SK-N-SH (cell line): ENCODE data around the gene CNPY2. TPM values are rescaled to one million over a fixed set of nuclear protein-coding genes. Genes with fewer than 3 reads are reported as not detected.

ENCODE experiments used
- CTCF ChIA-PET: fragments of 300-600, 350-600 bp; formaldehyde crosslinking; extraction: SDS; loops from one replicate; lab custom pipeline; 2021; lab: Yijun Ruan, JAX
- POLR2A ChIA-PET: fragments of 350-600 bp; sonication (Branson Sonifier 250); formaldehyde crosslinking; extraction: SDS; loops from one replicate; lab custom pipeline; 2020; ENCODE audit warnings: antibody characterized with exemption, inconsistent platforms; lab: Yijun Ruan, JAX
- DNase-seq: peaks from one replicate; pipeline ENCODE4 v3.0.0; 2012
- H2AFZ ChIP-seq: fragments of 200-600 bp; sonication (generic); 2 replicates; pipeline ENCODE4 v1.8.1; 2016; ENCODE audit warnings: antibody characterized with exemption, mild to moderate bottlenecking, low read depth
- H3F3A ChIP-seq: fragments of 200-600 bp; sonication (generic); replicated peaks from 2 replicates; pipeline ENCODE3; 2016; ENCODE audit warnings: antibody characterized with exemption, mild to moderate bottlenecking; ENCODE audit not compliant: insufficient read depth
- H3K27ac ChIP-seq, 2 experiments: fragments of 200-500 bp in 1 of 2; fragments of 200-600 bp in 1 of 2; sonication (Bioruptor generic) in 1 of 2; sonication (generic), shearing (Covaris generic) in 1 of 2; 2 replicates each; pipeline versions ENCODE4 v1.5.1 to v1.6.1; 2014 to 2016; ENCODE audit warnings: low read depth in 2 of 2, inconsistent platforms in 1 of 2, low read length in 1 of 2, mild to moderate bottlenecking in 1 of 2, mixed read lengths in 1 of 2
- H3K27me3 ChIP-seq: fragments of 200-600 bp; sonication (generic), shearing (Covaris generic); 2 replicates; pipeline ENCODE4 v1.6.1; 2016; ENCODE audit warnings: mixed run types; ENCODE audit not compliant: insufficient read depth
- H3K36me3 ChIP-seq, 2 experiments: fragments of 200-500 bp in 1 of 2; fragments of 200-600 bp in 1 of 2; sonication (Bioruptor generic) in 1 of 2; sonication (generic) in 1 of 2; replicated peaks in 1 of 2; 2 replicates each; pipeline versions ENCODE3 to v1.5.1; 2014 to 2016; ENCODE audit warnings: low read length in 1 of 2, mild to moderate bottlenecking in 1 of 2; ENCODE audit not compliant: insufficient read depth in 2 of 2, control insufficient read depth in 1 of 2
- H3K4me1 ChIP-seq, 2 experiments: fragments of 200-500 bp in 1 of 2; fragments of 200-600 bp in 1 of 2; sonication (Bioruptor generic) in 1 of 2; sonication (generic), shearing (Covaris generic) in 1 of 2; 2 replicates each; pipeline versions ENCODE4 v1.5.1 to v1.6.1; 2014 to 2016; ENCODE audit warnings: low read depth in 1 of 2, low read length in 1 of 2, mixed run types in 1 of 2; ENCODE audit not compliant: insufficient read depth in 2 of 2, control insufficient read depth in 1 of 2
- H3K4me2 ChIP-seq: fragments of 200-600 bp; sonication (generic), shearing (Covaris generic); 2 replicates; pipeline ENCODE4 v1.6.1; 2017; ENCODE audit warnings: mixed run types
- H3K4me3 ChIP-seq, 2 experiments: fragments of 200-500 bp in 1 of 2; fragments of 200-600 bp in 1 of 2; sonication (Bioruptor generic) in 1 of 2; sonication (generic), shearing (Covaris generic) in 1 of 2; 2 replicates each; pipeline versions ENCODE4 v1.5.1 to v1.8.1; 2014 to 2016; ENCODE audit warnings: low read depth in 2 of 2, inconsistent platforms in 1 of 2, low read length in 1 of 2, mild to moderate bottlenecking in 1 of 2, mixed read lengths in 1 of 2, moderate library complexity in 1 of 2
- H3K79me2 ChIP-seq: fragments of 200-600 bp; sonication (generic); 2 replicates; pipeline ENCODE4 v1.8.1; 2017; ENCODE audit warnings: mild to moderate bottlenecking; ENCODE audit not compliant: insufficient read depth
- H3K9ac ChIP-seq: fragments of 200-600 bp; sonication (generic); 2 replicates; pipeline ENCODE4 v1.6.1; 2017; ENCODE audit warnings: mixed run types
- H3K9me2 ChIP-seq: fragments of 200-600 bp; sonication (generic); 2 replicates; pipeline ENCODE4 v1.6.1; 2017; ENCODE audit warnings: mixed run types
- H3K9me3 ChIP-seq: fragments of 200-600 bp; sonication (generic); 2 replicates; pipeline ENCODE4 v1.6.1; 2017; ENCODE audit warnings: mixed run types, mild to moderate bottlenecking, moderate library complexity
- H4K20me1 ChIP-seq: fragments of 200-600 bp; sonication (generic); 2 replicates; pipeline ENCODE4 v1.6.1; 2017; ENCODE audit warnings: mild to moderate bottlenecking, mixed run types; ENCODE audit not compliant: insufficient read depth
- CHD2 ChIP-seq: fragments of 150-350 bp; IDR thresholded peaks from 2 replicates; pipeline ENCODE4 v1.6.1; 2018; ENCODE audit warnings: low read length; ENCODE audit not compliant: partially characterized antibody
- ELF1 ChIP-seq: IDR thresholded peaks from 2 replicates; pipeline ENCODE4 v1.4.0; 2012
- FOSL2 ChIP-seq: IDR thresholded peaks from 2 replicates; pipeline ENCODE4 v1.4.0; 2012; ENCODE audit warnings: low read depth, mild to moderate bottlenecking, moderate library complexity, borderline replicate concordance
- JUND ChIP-seq: IDR thresholded peaks from 2 replicates; pipeline ENCODE4 v1.4.0; 2012
- MEF2A ChIP-seq: IDR thresholded peaks from 2 replicates; pipeline ENCODE4 v1.4.0; 2012; ENCODE audit warnings: low read depth, borderline replicate concordance
- NRF1 ChIP-seq: IDR thresholded peaks from 2 replicates; pipeline ENCODE4 v1.6.1; 2012; ENCODE audit warnings: low read depth, mild to moderate bottlenecking, low read length
- RAD21 ChIP-seq: IDR thresholded peaks from 2 replicates; pipeline ENCODE4 v1.6.1; 2012; ENCODE audit warnings: mild to moderate bottlenecking, low read length
- RCOR1 ChIP-seq: fragments of 150-350 bp; IDR thresholded peaks from 2 replicates; pipeline ENCODE4 v1.6.1; 2017; ENCODE audit warnings: antibody characterized with exemption, low read length
- SIN3A ChIP-seq: IDR thresholded peaks from 2 replicates; pipeline ENCODE4 v1.6.1; 2012; ENCODE audit warnings: low read depth, mild to moderate bottlenecking, low read length, moderate library complexity, borderline replicate concordance
- SMC3 ChIP-seq: IDR thresholded peaks from 2 replicates; pipeline ENCODE4 v1.6.1; 2012; ENCODE audit warnings: low read depth, low read length, improper control_type of control experiment
- TAF1 ChIP-seq: IDR thresholded peaks from 2 replicates; pipeline ENCODE4 v1.6.1; 2012; ENCODE audit warnings: low read depth, mild to moderate bottlenecking, low read length, moderate library complexity, borderline replicate concordance
- TCF12 ChIP-seq: IDR thresholded peaks from 2 replicates; pipeline ENCODE4 v1.4.0; 2012
- TEAD4 ChIP-seq: IDR thresholded peaks from 2 replicates; pipeline ENCODE4 v1.4.0; 2012; ENCODE audit warnings: mild to moderate bottlenecking, borderline replicate concordance; ENCODE audit not compliant: insufficient read depth
- YY1 ChIP-seq: IDR thresholded peaks from 2 replicates; pipeline ENCODE4 v1.4.0; 2012; ENCODE audit warnings: low read depth, mild to moderate bottlenecking
- WGBS: methylation state at CpG from one replicate; pipeline ENCODE4 v1.1.6; 2017; ENCODE audit warnings: low lambda C conversion rate; 5-methylcytosine and 5-hydroxymethylcytosine counted together
- polyA plus RNA-seq, 3 experiments: library from polyadenylated mRNA; depleted of rRNA; stranded (reverse); fragments of >200 nt; gene quantifications; 2 replicates each; pipeline ENCODE4 v1.2.3, GENCODE V29; 2012
- TF ChIP-seq, protein P1 (sequence below): IDR thresholded peaks from 2 replicates; pipeline ENCODE4 v1.4.0; 2012; ENCODE audit warnings: low read depth, borderline replicate concordance
- TF ChIP-seq, protein P2 (sequence below): fragments of 150-350 bp; IDR thresholded peaks from 2 replicates; pipeline ENCODE4 v1.6.1; 2016; ENCODE audit warnings: mild to moderate bottlenecking, low read depth, low read length
- TF ChIP-seq, protein P3 (sequence below): IDR thresholded peaks from 2 replicates; pipeline ENCODE4 v1.4.0; 2012; ENCODE audit warnings: low read depth
- TF ChIP-seq, protein P4 (sequence below): fragments of 200-600 bp; sonication (generic); IDR thresholded peaks from 2 replicates; pipeline ENCODE4 v1.6.1; 2017; ENCODE audit warnings: antibody characterized with exemption, mild to moderate bottlenecking, moderate library complexity

The CNPY2 gene
- polyA plus RNA-seq, 1 of the 3 experiments (the other 2 are of a cell fraction) = 191 TPM

DNA sequence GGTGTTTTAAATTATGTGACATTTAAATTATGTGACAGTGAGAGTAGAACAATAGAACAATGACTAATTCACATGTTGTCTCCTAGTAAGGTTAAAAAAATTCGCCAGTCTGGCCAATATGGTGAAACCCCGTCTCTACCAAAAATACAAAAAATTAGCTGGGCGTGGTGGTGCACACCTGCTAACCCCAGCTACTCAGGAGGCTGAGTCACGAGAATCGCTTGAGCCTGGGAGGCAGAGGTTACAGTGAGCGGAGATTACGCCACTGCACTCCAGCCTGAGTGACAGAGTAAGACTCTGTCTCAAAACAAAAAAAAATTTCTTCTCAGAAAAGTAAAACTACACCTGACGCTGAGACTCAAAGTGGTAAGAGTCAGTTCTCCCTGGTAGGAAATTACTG lies 18.4 kb downstream of the CNPY2 start:
- H4K20me1 ChIP-seq = peaks cover 51% of the 10 kb centered on the region
- TF ChIP-seq SMC3 = no peak
- TF ChIP-seq, protein P1, sequence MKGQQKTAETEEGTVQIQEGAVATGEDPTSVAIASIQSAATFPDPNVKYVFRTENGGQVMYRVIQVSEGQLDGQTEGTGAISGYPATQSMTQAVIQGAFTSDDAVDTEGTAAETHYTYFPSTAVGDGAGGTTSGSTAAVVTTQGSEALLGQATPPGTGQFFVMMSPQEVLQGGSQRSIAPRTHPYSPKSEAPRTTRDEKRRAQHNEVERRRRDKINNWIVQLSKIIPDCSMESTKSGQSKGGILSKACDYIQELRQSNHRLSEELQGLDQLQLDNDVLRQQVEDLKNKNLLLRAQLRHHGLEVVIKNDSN = no peak
- no peak for TF ChIP-seq TCF12
- TF ChIP-seq TAF1 = no peak
- TF ChIP-seq MEF2A = no peak
- TF ChIP-seq NRF1 = no peak
- TF ChIP-seq RAD21 = no peak
- TF ChIP-seq JUND = no peak
- TF ChIP-seq SIN3A = no peak
- TF ChIP-seq TEAD4 = no peak
- no peak for TF ChIP-seq CHD2
- TF ChIP-seq, all 33 proteins: peak for 0
- CTCF ChIA-PET = interaction anchor here (1.0 to 2.7 kb wide), 3 partner anchors 10 to 167 kb away, joined by 3 to 6 read pairs (median 3); partner anchors contain the start of gene CNPY2
- H3K4me3 ChIP-seq = no peak overlapping the region
- H3K27ac ChIP-seq = no peak overlapping the region
- H3K36me3 ChIP-seq = peaks cover 4 to 22% of the 10 kb centered on the region in 2 experiments
- H3K79me2 ChIP-seq = peaks cover 90% of the 10 kb centered on the region
- H3K4me1 ChIP-seq = peaks cover 14 to 27% of the 10 kb centered on the region in 2 experiments; a peak in 2 of 4 replicates
- 95% methylated on average over 8 of the region's 8 CpGs for WGBS
- H3K9ac ChIP-seq = no peak overlapping the region
- POLR2A ChIA-PET = no interaction called here
- no peaks in the 10 kb centered on the region for H3K9me2 ChIP-seq
- no peak overlapping the region for H2AFZ ChIP-seq
- no peak for DNase-seq
- peak overlapping the region; percentile 96 for H3K4me2 ChIP-seq
- H3K27me3 ChIP-seq = no peaks in the 10 kb centered on the region
- no peaks in the 10 kb centered on the region for H3K9me3 ChIP-seq
- peaks cover 21% of the 10 kb centered on the region for H3F3A ChIP-seq

DNA sequence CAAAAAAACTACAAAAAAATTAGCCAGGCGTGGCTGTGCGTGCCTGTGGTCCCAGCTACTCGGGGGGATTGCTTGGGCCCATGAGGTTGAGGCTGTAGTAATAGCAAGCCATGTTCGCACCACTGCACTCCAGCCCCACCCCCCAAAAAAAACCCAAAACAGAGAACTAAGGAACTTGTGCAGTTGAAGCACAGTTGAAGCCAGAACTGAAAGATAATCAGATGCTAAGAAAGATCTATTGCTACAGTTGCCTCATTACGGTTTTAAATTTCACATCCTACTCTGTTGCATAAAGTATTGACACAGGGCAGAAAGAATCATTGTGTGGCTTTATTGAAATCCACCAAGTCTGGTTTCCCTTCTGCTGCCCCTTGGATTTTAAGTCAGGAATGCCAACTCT lies 19.5 kb downstream of the CNPY2 start:
- Histone ChIP-seq H3K4me3 (no peak overlapping the region), H3K27me3 (no peaks in the 10 kb centered on the region), H3K27ac (no peak overlapping the region), H3K36me3 (peaks cover 7 to 27% of the 10 kb centered on the region in 2 experiments), H3K9me3 (no peaks in the 10 kb centered on the region), H4K20me1 (peaks cover 58% of the 10 kb centered on the region), H3K9ac (no peak overlapping the region), H3K4me2 (no peak overlapping the region), H3K79me2 (peaks cover 93% of the 10 kb centered on the region), H3K4me1 (peaks cover 18 to 27% of the 10 kb centered on the region in 2 experiments; a peak in 2 of 4 replicates), H2AFZ (no peak overlapping the region), H3F3A (peaks cover 11% of the 10 kb centered on the region), H3K9me2 (no peaks in the 10 kb centered on the region)
- no peak for DNase-seq
- POLR2A ChIA-PET = no interaction called here
- WGBS = 93% methylated on average over 5 of the region's 5 CpGs
- CTCF ChIA-PET = interaction anchor here (1.0 kb wide), 1 partner anchor 20 kb away, joined by 3 read pairs; the partner anchor contains the start of gene CNPY2
- no peak for TF ChIP-seq RCOR1

DNA sequence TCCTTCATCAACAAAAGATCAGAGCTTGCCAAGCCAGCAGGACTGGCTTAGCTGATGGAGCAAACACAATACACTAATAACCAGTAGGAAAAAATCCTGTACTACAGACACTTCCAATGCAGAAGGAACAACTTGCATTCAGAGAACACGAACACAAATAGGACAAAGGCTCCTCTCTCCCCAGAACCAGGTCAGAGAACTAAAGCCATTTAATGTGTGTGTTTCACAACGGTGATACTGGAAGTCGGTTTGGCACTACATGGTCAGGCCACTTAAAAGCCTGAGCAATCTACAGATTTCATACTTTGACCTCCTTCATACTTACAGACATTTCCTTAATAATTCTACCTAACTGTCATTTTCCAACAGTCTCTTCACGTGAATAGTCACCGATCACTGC lies 22.0 kb downstream of the CNPY2 start:
- H3K27ac ChIP-seq = no peak overlapping the region
- H3K4me1 ChIP-seq = peaks cover 9 to 20% of the 10 kb centered on the region in 2 experiments; a peak in 2 of 4 replicates
- peaks cover 53% of the 10 kb centered on the region for H4K20me1 ChIP-seq
- no peaks in the 10 kb centered on the region for H3K9me2 ChIP-seq
- WGBS = 89% methylated on average over 5 of the region's 5 CpGs
- no peak for DNase-seq
- H3F3A ChIP-seq = peaks cover 3% of the 10 kb centered on the region
- H3K4me3 ChIP-seq = no peak overlapping the region
- H3K79me2 ChIP-seq = peaks cover 100% of the 10 kb centered on the region
- no peaks in the 10 kb centered on the region for H3K27me3 ChIP-seq
- no peak overlapping the region for H3K9ac ChIP-seq
- H3K36me3 ChIP-seq = peaks cover 14 to 44% of the 10 kb centered on the region in 2 experiments
- H3K4me2 ChIP-seq = no peak overlapping the region
- POLR2A ChIA-PET = no interaction called here
- H3K9me3 ChIP-seq = no peaks in the 10 kb centered on the region
- CTCF ChIA-PET = interaction anchor here (1.3 kb wide), 3 partner anchors 10 to 105 kb away, joined by 3 to 5 read pairs (median 4); partner anchors contain the start of genes ANKRD52 and SMARCC2
- H2AFZ ChIP-seq = no peak overlapping the region
- TF ChIP-seq, protein P2, sequence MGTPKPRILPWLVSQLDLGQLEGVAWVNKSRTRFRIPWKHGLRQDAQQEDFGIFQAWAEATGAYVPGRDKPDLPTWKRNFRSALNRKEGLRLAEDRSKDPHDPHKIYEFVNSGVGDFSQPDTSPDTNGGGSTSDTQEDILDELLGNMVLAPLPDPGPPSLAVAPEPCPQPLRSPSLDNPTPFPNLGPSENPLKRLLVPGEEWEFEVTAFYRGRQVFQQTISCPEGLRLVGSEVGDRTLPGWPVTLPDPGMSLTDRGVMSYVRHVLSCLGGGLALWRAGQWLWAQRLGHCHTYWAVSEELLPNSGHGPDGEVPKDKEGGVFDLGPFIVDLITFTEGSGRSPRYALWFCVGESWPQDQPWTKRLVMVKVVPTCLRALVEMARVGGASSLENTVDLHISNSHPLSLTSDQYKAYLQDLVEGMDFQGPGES = no peak
- TF ChIP-seq CHD2 (no peak), ELF1 (no peak), FOSL2 (no peak), TCF12 (no peak), TEAD4 (no peak), YY1 (no peak), RAD21 (no peak)
- TF ChIP-seq, protein P1 = no peak
- TF ChIP-seq, protein P3, sequence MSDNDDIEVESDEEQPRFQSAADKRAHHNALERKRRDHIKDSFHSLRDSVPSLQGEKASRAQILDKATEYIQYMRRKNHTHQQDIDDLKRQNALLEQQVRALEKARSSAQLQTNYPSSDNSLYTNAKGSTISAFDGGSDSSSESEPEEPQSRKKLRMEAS = no peak
- TF ChIP-seq, protein P4, sequence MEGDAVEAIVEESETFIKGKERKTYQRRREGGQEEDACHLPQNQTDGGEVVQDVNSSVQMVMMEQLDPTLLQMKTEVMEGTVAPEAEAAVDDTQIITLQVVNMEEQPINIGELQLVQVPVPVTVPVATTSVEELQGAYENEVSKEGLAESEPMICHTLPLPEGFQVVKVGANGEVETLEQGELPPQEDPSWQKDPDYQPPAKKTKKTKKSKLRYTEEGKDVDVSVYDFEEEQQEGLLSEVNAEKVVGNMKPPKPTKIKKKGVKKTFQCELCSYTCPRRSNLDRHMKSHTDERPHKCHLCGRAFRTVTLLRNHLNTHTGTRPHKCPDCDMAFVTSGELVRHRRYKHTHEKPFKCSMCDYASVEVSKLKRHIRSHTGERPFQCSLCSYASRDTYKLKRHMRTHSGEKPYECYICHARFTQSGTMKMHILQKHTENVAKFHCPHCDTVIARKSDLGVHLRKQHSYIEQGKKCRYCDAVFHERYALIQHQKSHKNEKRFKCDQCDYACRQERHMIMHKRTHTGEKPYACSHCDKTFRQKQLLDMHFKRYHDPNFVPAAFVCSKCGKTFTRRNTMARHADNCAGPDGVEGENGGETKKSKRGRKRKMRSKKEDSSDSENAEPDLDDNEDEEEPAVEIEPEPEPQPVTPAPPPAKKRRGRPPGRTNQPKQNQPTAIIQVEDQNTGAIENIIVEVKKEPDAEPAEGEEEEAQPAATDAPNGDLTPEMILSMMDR = no peak
